OCI-LY3 (cell line): ENCODE data around the gene ANO6.

ENCODE experiments used
- H2AFZ ChIP-seq: fragments of 200-600, 300-600 bp; shearing (Covaris generic); 2 replicates; pipeline ENCODE4 v1.6.0; 2014; ENCODE audit warnings: antibody characterized with exemption, low read depth, low read length
- H3K27ac ChIP-seq: fragments of 200-600, 300-600 bp; sonication (generic); 2 replicates; pipeline ENCODE4 v1.5.1; 2014; ENCODE audit warnings: mild to moderate bottlenecking, low read length, moderate library complexity, mixed read lengths
- H3K27me3 ChIP-seq: fragments of 200-600, 300-600 bp; sonication (generic); 2 replicates; pipeline ENCODE4 v1.6.1; 2014; ENCODE audit warnings: low read depth, low read length, mixed read lengths
- H3K36me3 ChIP-seq: fragments of 200-600, 300-600 bp; sonication (generic); replicated peaks from 2 replicates; pipeline ENCODE3; 2014; ENCODE audit warnings: low read depth, low read length, mixed read lengths
- H3K4me1 ChIP-seq: fragments of 300-600, 200-600 bp; sonication (generic); 2 replicates; pipeline ENCODE4 v1.6.1; 2014; ENCODE audit warnings: low read length, mixed read lengths
- H3K4me2 ChIP-seq: fragments of 200-600, 300-600 bp; sonication (generic); 2 replicates; pipeline ENCODE4 v1.6.1; 2014; ENCODE audit warnings: low read length, mixed read lengths
- H3K4me3 ChIP-seq: fragments of 300-600, 200-600 bp; sonication (generic); 2 replicates; pipeline ENCODE4 v1.5.1; 2014; ENCODE audit warnings: antibody characterized with exemption, mild to moderate bottlenecking, low read length, moderate library complexity
- H3K79me2 ChIP-seq: fragments of 300-600, 200-600 bp; shearing (Covaris generic); 2 replicates; pipeline ENCODE4 v1.6.1; 2014; ENCODE audit warnings: mild to moderate bottlenecking, low read length, mixed read lengths
- H3K9ac ChIP-seq: fragments of 300-600, 200-600 bp; shearing (Covaris generic); 2 replicates; pipeline ENCODE4 v1.6.0; 2014; ENCODE audit warnings: mild to moderate bottlenecking, low read length, moderate library complexity
- H3K9me3 ChIP-seq: fragments of 200-600, 300-600 bp; shearing (Covaris generic); 2 replicates; pipeline ENCODE4 v1.6.1; 2014; ENCODE audit warnings: low read length, mixed read lengths; ENCODE audit not compliant: insufficient read depth
- H4K20me1 ChIP-seq: fragments of 200-600, 300-600 bp; sonication (generic); 2 replicates; pipeline ENCODE4 v1.6.1; 2016; ENCODE audit warnings: low read length, mixed read lengths; ENCODE audit not compliant: insufficient read depth
- EZH2phosphoT487 ChIP-seq: fragments of 200-600 bp; shearing (Covaris generic); IDR thresholded peaks from 2 replicates; pipeline ENCODE4 v1.6.1; 2018; ENCODE audit warnings: antibody characterized with exemption, mixed run types, low read depth
- TF ChIP-seq, protein P1 (sequence below): fragments of 200-600, 300-600 bp; sonication (generic); IDR thresholded peaks from 2 replicates; pipeline ENCODE4 v1.5.1; 2014; ENCODE audit warnings: antibody characterized with exemption, low read length, low read depth

ANO6 gene

DNA sequence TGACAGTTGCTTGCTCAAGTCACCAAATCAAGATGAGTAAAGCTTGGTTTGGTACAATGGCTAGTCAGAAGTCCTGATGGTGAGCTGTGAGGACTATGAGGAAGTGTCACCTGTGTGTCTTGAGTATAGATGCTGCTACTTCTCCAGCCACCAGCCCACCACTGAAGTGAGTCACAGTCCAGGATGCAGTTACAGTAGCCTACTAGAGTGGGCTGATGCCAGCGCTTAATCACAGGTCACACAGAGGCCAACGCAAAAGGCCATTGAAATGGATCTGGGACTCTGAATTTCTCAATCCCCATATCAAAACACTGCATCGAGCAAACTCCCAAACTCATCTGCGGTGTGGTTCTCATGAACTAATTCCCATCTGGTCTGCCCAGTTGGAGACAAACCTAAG, 223.1 kb downstream of the ANO6 start:
- Histone ChIP-seq H3K4me1 (peaks cover 20% of the 10 kb centered on the region), H3K4me3 (no peak overlapping the region), H3K9ac (no peak overlapping the region), H3K9me3 (peaks cover 7% of the 10 kb centered on the region; the same call in 1 of the 2 replicates), H3K79me2 (no peaks in the 10 kb centered on the region), H3K36me3 (peaks cover 4% of the 10 kb centered on the region), H3K4me2 (no peak overlapping the region), H4K20me1 (no peaks in the 10 kb centered on the region), H2AFZ (no peak overlapping the region), H3K27me3 (no peaks in the 10 kb centered on the region), H3K27ac (no peak overlapping the region)
- TF ChIP-seq, protein P1, sequence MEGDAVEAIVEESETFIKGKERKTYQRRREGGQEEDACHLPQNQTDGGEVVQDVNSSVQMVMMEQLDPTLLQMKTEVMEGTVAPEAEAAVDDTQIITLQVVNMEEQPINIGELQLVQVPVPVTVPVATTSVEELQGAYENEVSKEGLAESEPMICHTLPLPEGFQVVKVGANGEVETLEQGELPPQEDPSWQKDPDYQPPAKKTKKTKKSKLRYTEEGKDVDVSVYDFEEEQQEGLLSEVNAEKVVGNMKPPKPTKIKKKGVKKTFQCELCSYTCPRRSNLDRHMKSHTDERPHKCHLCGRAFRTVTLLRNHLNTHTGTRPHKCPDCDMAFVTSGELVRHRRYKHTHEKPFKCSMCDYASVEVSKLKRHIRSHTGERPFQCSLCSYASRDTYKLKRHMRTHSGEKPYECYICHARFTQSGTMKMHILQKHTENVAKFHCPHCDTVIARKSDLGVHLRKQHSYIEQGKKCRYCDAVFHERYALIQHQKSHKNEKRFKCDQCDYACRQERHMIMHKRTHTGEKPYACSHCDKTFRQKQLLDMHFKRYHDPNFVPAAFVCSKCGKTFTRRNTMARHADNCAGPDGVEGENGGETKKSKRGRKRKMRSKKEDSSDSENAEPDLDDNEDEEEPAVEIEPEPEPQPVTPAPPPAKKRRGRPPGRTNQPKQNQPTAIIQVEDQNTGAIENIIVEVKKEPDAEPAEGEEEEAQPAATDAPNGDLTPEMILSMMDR: no peak
- no peak for TF ChIP-seq EZH2phosphoT487

DNA sequence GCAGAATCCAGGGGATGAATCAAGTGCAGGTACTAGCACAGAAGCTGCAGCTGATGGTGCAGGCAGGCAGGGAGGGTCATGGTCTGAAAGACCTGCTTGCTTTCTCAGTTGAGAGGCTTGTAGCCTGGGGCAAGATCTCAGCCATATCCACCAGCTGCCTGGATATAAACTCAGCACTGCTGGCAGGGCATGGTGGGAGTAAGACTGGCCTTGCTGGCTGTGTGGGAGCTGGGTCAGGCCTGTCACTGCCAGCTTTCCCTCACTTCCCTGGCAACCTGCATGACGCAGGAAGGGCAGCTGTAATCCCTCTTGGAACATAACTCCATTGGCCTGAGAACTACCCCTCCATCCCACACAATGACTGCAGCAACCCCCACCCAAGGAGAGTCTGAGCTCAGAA, 230.1 kb downstream of the ANO6 start:
- H3K4me1 ChIP-seq: no peaks in the 10 kb centered on the region
- TF ChIP-seq, protein P1: no peak
- no peak for TF ChIP-seq EZH2phosphoT487

DNA sequence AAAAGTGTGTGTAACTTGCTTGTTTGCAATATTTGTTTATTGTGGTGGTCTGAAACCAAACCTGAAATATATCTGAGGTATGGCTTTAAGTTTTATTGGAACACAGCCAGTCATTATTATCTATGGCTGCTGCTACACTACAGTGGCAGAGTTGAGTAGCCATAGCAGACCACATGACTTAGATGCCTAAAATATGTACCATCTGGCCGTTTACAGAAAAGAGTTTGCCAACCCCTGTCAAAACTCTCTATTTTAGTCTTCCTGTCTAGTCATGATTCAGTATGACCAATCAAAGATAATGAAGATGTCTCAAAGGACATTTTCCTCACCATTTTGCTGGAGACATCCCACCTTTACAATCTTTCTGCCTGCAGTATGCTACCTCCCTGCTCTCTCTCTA, 242.3 kb downstream of the ANO6 start:
- Histone ChIP-seq H3K4me1 (no peaks in the 10 kb centered on the region), H3K36me3 (no peaks in the 10 kb centered on the region), H3K9me3 (no peaks in the 10 kb centered on the region), H2AFZ (no peak overlapping the region), H3K4me2 (no peak overlapping the region), H3K27me3 (0 out of 2 replicates have a peak, but pooled peaks cover 3% of the 10 kb centered on the region), H3K27ac (no peak overlapping the region), H3K9ac (no peak overlapping the region), H4K20me1 (no peaks in the 10 kb centered on the region), H3K79me2 (no peaks in the 10 kb centered on the region), H3K4me3 (no peak overlapping the region)
- TF ChIP-seq EZH2phosphoT487: no peak
- TF ChIP-seq, protein P1: no peak

More for the DNA sequence above, 230.1 kb downstream of the ANO6 start:
- H3K79me2 ChIP-seq: no peaks in the 10 kb centered on the region
- H3K27ac ChIP-seq: no peak overlapping the region
- H3K36me3 ChIP-seq: peaks cover 4% of the 10 kb centered on the region
- peaks cover 7% of the 10 kb centered on the region; the same call in 1 of the 2 replicates for H3K9me3 ChIP-seq
- no peaks in the 10 kb centered on the region for H3K27me3 ChIP-seq
- H3K4me3 ChIP-seq: no peak overlapping the region
- no peaks in the 10 kb centered on the region for H4K20me1 ChIP-seq
- H2AFZ ChIP-seq: no peak overlapping the region
- H3K9ac ChIP-seq: no peak overlapping the region
- H3K4me2 ChIP-seq: no peak overlapping the region

DNA sequence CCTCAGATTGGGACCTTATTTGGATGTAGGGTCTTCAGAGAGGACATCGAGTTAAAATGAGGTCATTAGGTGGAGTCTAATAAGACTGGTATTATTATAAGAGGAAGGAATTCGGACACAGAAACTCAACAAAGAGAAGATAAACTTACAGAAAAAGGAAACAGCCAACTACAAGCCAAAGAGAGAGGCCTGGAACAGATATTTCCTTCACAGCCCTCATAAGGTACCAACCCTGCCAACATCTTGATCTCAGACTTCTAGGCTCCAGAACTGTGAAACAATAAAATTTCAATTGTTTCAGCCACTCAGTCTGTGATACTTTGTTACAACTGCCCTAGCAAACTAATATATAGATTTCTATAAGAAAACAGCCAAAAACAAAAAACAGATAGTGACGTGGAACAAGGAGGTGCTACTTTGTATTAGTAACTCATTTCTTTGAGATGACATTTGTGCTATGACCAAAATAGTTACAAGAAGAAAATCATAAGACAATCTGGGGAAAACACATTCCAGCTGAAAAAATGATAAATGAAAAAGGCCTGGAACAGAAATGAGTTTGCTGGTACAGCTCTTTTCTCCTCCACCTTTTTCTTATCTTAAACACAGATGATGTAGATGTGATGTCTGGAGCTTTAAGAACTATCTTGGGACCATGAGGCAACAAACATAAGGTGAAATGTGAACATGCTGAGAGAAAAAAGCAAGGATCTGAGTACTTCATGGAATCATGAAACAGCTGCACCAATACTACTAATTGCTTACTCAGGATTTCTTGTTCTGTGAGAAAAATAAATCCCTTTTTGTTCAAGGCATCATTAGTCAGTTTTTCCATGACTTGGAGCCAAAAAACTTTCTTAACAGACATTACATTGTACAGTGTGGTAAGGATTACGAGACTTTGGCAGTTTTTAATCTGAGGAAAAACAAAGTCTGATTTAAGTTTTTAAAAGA, 243.2 kb downstream of the ANO6 start:
- no peak for TF ChIP-seq EZH2phosphoT487
- TF ChIP-seq, protein P1: no peak
- Histone ChIP-seq H3K79me2 (no peaks in the 10 kb centered on the region), H2AFZ (no peak overlapping the region), H3K4me1 (no peaks in the 10 kb centered on the region), H3K9me3 (no peaks in the 10 kb centered on the region), H3K27me3 (0 out of 2 replicates have a peak, but pooled peaks cover 3% of the 10 kb centered on the region), H4K20me1 (no peaks in the 10 kb centered on the region), H3K4me2 (no peak overlapping the region), H3K4me3 (no peak overlapping the region), H3K27ac (no peak overlapping the region), H3K9ac (no peak overlapping the region), H3K36me3 (no peaks in the 10 kb centered on the region)
